GM23248 (cell line): Measurements from ENCODE around the gene PLCB2. TPM values are rescaled to one million over a fixed set of nuclear protein-coding genes. Genes with fewer than 3 reads are reported as not detected.
A peak's percentile ranks its signal among the peaks of the same experiment; 100 is the strongest.

Experiments
- DNase-seq: peaks from one replicate; pipeline ENCODE4 v3.0.0-alpha.2; 2015
- H2AFZ ChIP-seq: fragments of 200-600 bp; sonication (generic); 2 replicates; pipeline ENCODE4 v1.6.1; 2016; ENCODE audit warnings: antibody characterized with exemption
- H3F3A ChIP-seq: fragments of 200-600 bp; sonication (generic); 2 replicates; pipeline ENCODE4 v1.6.1; 2016; ENCODE audit warnings: mild to moderate bottlenecking, antibody characterized with exemption, mixed run types; ENCODE audit not compliant: insufficient read depth
- H3K27ac ChIP-seq: fragments of 200-600 bp; sonication (generic); 2 replicates; pipeline ENCODE4 v1.5.1; 2016; ENCODE audit warnings: mild to moderate bottlenecking
- H3K27me3 ChIP-seq: fragments of 200-600 bp; sonication (generic); replicated peaks from 2 replicates; pipeline ENCODE4 v1.6.1; 2016; ENCODE audit warnings: mild to moderate bottlenecking; ENCODE audit not compliant: insufficient read depth
- H3K36me3 ChIP-seq: fragments of 200-600 bp; sonication (generic); 2 replicates; pipeline ENCODE4 v1.6.1; 2016; ENCODE audit warnings: low read depth, mild to moderate bottlenecking
- H3K4me1 ChIP-seq: fragments of 200-600 bp; sonication (generic); 2 replicates; pipeline ENCODE4 v1.6.1; 2016; ENCODE audit warnings: mild to moderate bottlenecking; ENCODE audit not compliant: insufficient read depth
- H3K4me2 ChIP-seq: fragments of 200-600 bp; sonication (generic); one replicate; pipeline ENCODE4 v1.6.1; 2016; ENCODE audit warnings: mild to moderate bottlenecking; ENCODE audit not compliant: unreplicated experiment
- H3K4me3 ChIP-seq: fragments of 200-600 bp; sonication (generic); 2 replicates; pipeline ENCODE4 v1.5.1; 2016; ENCODE audit warnings: mild to moderate bottlenecking
- H3K79me2 ChIP-seq: fragments of 200-600 bp; sonication (generic); 2 replicates; pipeline ENCODE4 v1.6.1; 2016; ENCODE audit warnings: mild to moderate bottlenecking; ENCODE audit not compliant: insufficient read depth
- H3K9ac ChIP-seq: fragments of 200-600 bp; sonication (generic); 2 replicates; pipeline ENCODE4 v1.6.1; 2016; ENCODE audit warnings: mild to moderate bottlenecking
- H3K9me2 ChIP-seq: fragments of 200-600 bp; sonication (generic); 2 replicates; pipeline ENCODE4 v1.6.1; 2016; ENCODE audit warnings: mixed run types, mild to moderate bottlenecking, moderate library complexity; ENCODE audit not compliant: insufficient read depth
- H3K9me3 ChIP-seq: fragments of 200-600 bp; sonication (generic); one replicate; pipeline ENCODE4 v1.6.1; 2017; ENCODE audit warnings: low read depth
- H4K20me1 ChIP-seq: fragments of 200-600 bp; sonication (generic); 2 replicates; pipeline ENCODE4 v1.6.0; 2016; ENCODE audit not compliant: insufficient read depth
- EZH2 ChIP-seq: fragments of 200-600 bp; sonication (generic); IDR thresholded peaks from 2 replicates; pipeline ENCODE4 v1.6.1; 2018; ENCODE audit warnings: antibody characterized with exemption, mild to moderate bottlenecking; ENCODE audit not compliant: insufficient read depth, poor library complexity, severe bottlenecking
- EZH2phosphoT487 ChIP-seq: fragments of 200-600 bp; sonication (generic); IDR thresholded peaks from 2 replicates; pipeline ENCODE4 v1.6.1; 2018; ENCODE audit warnings: antibody characterized with exemption, moderate library complexity, mild to moderate bottlenecking, low read depth; ENCODE audit not compliant: insufficient read depth
- WGBS, 2 experiments: methylation state at CpG; one replicate each; pipeline ENCODE4 v1.1.6; 2015 to 2017; ENCODE audit warnings: low lambda C conversion rate in 2 of 2, low coverage in 1 of 2; ENCODE audit errors: missing lambda C conversion rate in 2 of 2; 5-methylcytosine and 5-hydroxymethylcytosine counted together
- in situ Hi-C: fragments of 300-500 bp; cut with MboI; formaldehyde crosslinking; loops from 2 replicates; pipeline ENCODE4 v1.15.0; 2020
- polyA plus RNA-seq: library from polyadenylated mRNA; unstranded; fragments of >200 nt; fragmentation: Nextera tagmentation; extraction: Ambion mirVana; gene quantifications from 2 replicates; pipeline ENCODE4 v1.2.1, GENCODE V29; 2016
- total RNA-seq: library from RNA; depleted of rRNA; stranded (reverse); fragments of >200 nt; shearing (Covaris generic); gene quantifications from 2 replicates; pipeline ENCODE4 v1.2.3, GENCODE V29; 2014

PLCB2 gene
- total and polyA plus RNA-seq, 2 experiments from 2014 or later, result 0.54 to 1.1 TPM

- Histone ChIP-seq H3K36me3 (no peaks in the 10 kb centered on the region), H3K9ac (no peak overlapping the region), H3F3A (no peaks in the 10 kb centered on the region), H3K27me3 (peaks cover 34% of the 10 kb centered on the region; the same call in 1 of the 2 replicates), H3K4me3 (no peak overlapping the region), H3K27ac (no peak overlapping the region), H3K9me2 (no peaks in the 10 kb centered on the region), H3K9me3 (no peaks in the 10 kb centered on the region), H3K4me2 (no peak overlapping the region), H3K79me2 (no peaks in the 10 kb centered on the region), H2AFZ (no peak overlapping the region), H4K20me1 (no peaks in the 10 kb centered on the region), H3K4me1 (no peaks in the 10 kb centered on the region)
- in situ Hi-C loops, result no loop called here
- DNase-seq, result peak; percentile 16
- TF ChIP-seq EZH2phosphoT487 (no peak), EZH2 (no peak)
- 29 to 33% methylated on average over 12 of the region's 12 CpGs for WGBS, 2 experiments
Observed at GRCh38 chr15:40295877-40296560, 11.7 kb downstream of the PLCB2 start.

GRCh38 chr15:40295297-40295696, 12.4 kb downstream of the PLCB2 start:
- no peak for DNase-seq
- Histone ChIP-seq H3K4me1 (no peaks in the 10 kb centered on the region), H2AFZ (no peak overlapping the region), H4K20me1 (no peaks in the 10 kb centered on the region), H3K9me2 (no peaks in the 10 kb centered on the region), H3K9me3 (no peaks in the 10 kb centered on the region), H3K9ac (no peak overlapping the region), H3K27me3 (peaks cover 27% of the 10 kb centered on the region; the same call in 1 of the 2 replicates), H3F3A (no peaks in the 10 kb centered on the region), H3K4me3 (no peak overlapping the region), H3K27ac (no peak overlapping the region), H3K4me2 (no peak overlapping the region), H3K79me2 (no peaks in the 10 kb centered on the region), H3K36me3 (no peaks in the 10 kb centered on the region)
- TF ChIP-seq EZH2 (no peak), EZH2phosphoT487 (no peak)
- 67 to 70% methylated on average over 1 of the region's 1 CpG for WGBS, 2 experiments
- in situ Hi-C loops, result no loop called here

- Histone ChIP-seq H3K4me1 (no peaks in the 10 kb centered on the region), H3K4me3 (no peak overlapping the region), H3F3A (no peaks in the 10 kb centered on the region), H3K4me2 (no peak overlapping the region), H3K9ac (no peak overlapping the region), H3K9me3 (no peaks in the 10 kb centered on the region), H3K36me3 (no peaks in the 10 kb centered on the region), H3K27me3 (peaks cover 27% of the 10 kb centered on the region; the same call in 1 of the 2 replicates), H3K9me2 (no peaks in the 10 kb centered on the region), H2AFZ (no peak overlapping the region), H3K79me2 (no peaks in the 10 kb centered on the region), H4K20me1 (no peaks in the 10 kb centered on the region), H3K27ac (no peak overlapping the region)
- DNase-seq, result no peak
- 80 to 81% methylated on average over 20 of the region's 20 CpGs for WGBS, 2 experiments
- in situ Hi-C loops, result no loop called here
- TF ChIP-seq EZH2phosphoT487 (no peak), EZH2 (no peak)
Observed at GRCh38 chr15:40293905-40294895, 13.5 kb downstream of the PLCB2 start.

GRCh38 chr15:40293006-40293405, 14.7 kb downstream of the PLCB2 start:
- Histone ChIP-seq H3F3A (no peaks in the 10 kb centered on the region), H3K79me2 (no peaks in the 10 kb centered on the region), H2AFZ (no peak overlapping the region), H3K4me3 (no peak overlapping the region), H3K36me3 (no peaks in the 10 kb centered on the region), H3K4me1 (no peaks in the 10 kb centered on the region), H3K9me3 (no peaks in the 10 kb centered on the region), H4K20me1 (no peaks in the 10 kb centered on the region), H3K27me3 (peaks cover 27% of the 10 kb centered on the region; the same call in 1 of the 2 replicates), H3K9ac (no peak overlapping the region), H3K4me2 (no peak overlapping the region), H3K9me2 (no peaks in the 10 kb centered on the region), H3K27ac (no peak overlapping the region)
- in situ Hi-C loops, result no loop called here
- TF ChIP-seq EZH2 (no peak), EZH2phosphoT487 (no peak)
- no peak for DNase-seq
